ENCODE measurements around the gene KIF3B. TPM values are rescaled to one million over a fixed set of nuclear protein-coding genes. Genes with fewer than 3 reads are reported as not detected.
A peak's percentile ranks its signal among the peaks of the same experiment; 100 is the strongest.

The KIF3B gene
- total RNA-seq, 1 donor from 2014 or later, result 19.0 TPM

- H3K4me3 ChIP-seq (ENCODE audit: low read depth, low read length), result peak overlapping the region; percentile 76
- TF ChIP-seq CTCF (conservative IDR thresholded peaks at IDR 0.05; ENCODE audit: low read depth, low read length), result no peak
- no peak for DNase-seq (ENCODE audit: low read depth)
These were observed 79.3 kb downstream of the KIF3B start for GRCh38 chr20:32356622-32357374.

GRCh38 chr20:32357375-32357868, 80.0 kb downstream of the KIF3B start:
- peak overlapping the region; percentile 76 for H3K4me3 ChIP-seq (ENCODE audit: low read depth, low read length)
- no peak for TF ChIP-seq CTCF (conservative IDR thresholded peaks at IDR 0.05; ENCODE audit: low read depth, low read length)
- DNase-seq (ENCODE audit: low read depth), result no peak

- DNase-seq (ENCODE audit: low read depth), result peak; percentile 45
- peak within 1 kb of the TSS; percentile 90 for H3K4me3 ChIP-seq (ENCODE audit: low read depth, low read length)
- TF ChIP-seq CTCF (conservative IDR thresholded peaks at IDR 0.05; ENCODE audit: low read depth, low read length), result no peak
These were observed 80.6 kb downstream of the KIF3B start, which contains the start of gene ASXL1 for GRCh38 chr20:32357869-32358631. ASXL1 (plus strand) TSS chr20:32358331; CDS start chr20:32358776, 445 bp downstream.

- no peak for DNase-seq (ENCODE audit: low read depth)
- H3K4me3 ChIP-seq (ENCODE audit: low read depth, low read length), result peak overlapping the region; percentile 90
- TF ChIP-seq CTCF (conservative IDR thresholded peaks at IDR 0.05; ENCODE audit: low read depth, low read length), result no peak
These were observed 81.1 kb downstream of the KIF3B start for GRCh38 chr20:32358632-32358882.

GRCh38 chr20:32358883-32359632, 81.6 kb downstream of the KIF3B start:
- TF ChIP-seq CTCF (conservative IDR thresholded peaks at IDR 0.05; ENCODE audit: low read depth, low read length), result no peak
- peak overlapping the region; percentile 90 for H3K4me3 ChIP-seq (ENCODE audit: low read depth, low read length)
- DNase-seq (ENCODE audit: low read depth), result no peak

GRCh38 chr20:32359633-32360332, 82.3 kb downstream of the KIF3B start:
- no peak for TF ChIP-seq CTCF (conservative IDR thresholded peaks at IDR 0.05; ENCODE audit: low read depth, low read length)
- no peak for DNase-seq (ENCODE audit: low read depth)

More at GRCh38 chr20:32359633-32360332, 82.3 kb downstream of the KIF3B start:
- H3K4me3 ChIP-seq (ENCODE audit: low read depth, low read length), result peak overlapping the region; percentile 90

All from epithelial cell of proximal tubule (primary cell).